Prostate gland (tissue), 2 donors: ENCODE data around the gene SPG7. TPM values are rescaled to one million over a fixed set of nuclear protein-coding genes. Genes with fewer than 3 reads are reported as not detected.
A peak's percentile ranks its signal among the peaks of the same experiment; 100 is the strongest.
"Not testable (repeated sequence)": the region's sequence is repeated elsewhere in the genome, so short reads cannot be mapped to it uniquely, and the experiment has no call there.

Experiments used
- DNase-seq: peaks from one replicate; pipeline ENCODE4 v3.0.0-alpha.2; 2019; ENCODE audit warnings: low spot score
- H3K27ac ChIP-seq, 2 donors: fragments of 200-600 bp; sonication (generic); 2 replicates each; pipeline ENCODE4 v1.5.1; 2017 to 2019
- H3K27me3 ChIP-seq: fragments of 200-600 bp; sonication (generic); replicated peaks from 2 replicates; pipeline ENCODE4 v1.5.1; 2019; ENCODE audit not compliant: insufficient read depth
- H3K36me3 ChIP-seq, 2 donors: fragments of 200-600 bp; sonication (generic); 1 replicate in 1 of 2; 2 replicates in 1 of 2; pipeline versions ENCODE4 v1.5.1 to v1.8.1; 2017 to 2019
- H3K4me1 ChIP-seq: fragments of 200-600 bp; sonication (generic); replicated peaks from 2 replicates; pipeline ENCODE4 v1.5.1; 2019
- H3K4me3 ChIP-seq, 2 donors: fragments of 200-600 bp; sonication (generic); 2 replicates each; pipeline ENCODE4 v1.5.1; 2017 to 2019
- H3K9me3 ChIP-seq: fragments of 200-600 bp; sonication (generic); 2 replicates; pipeline ENCODE4 v1.5.1; 2017
- CTCF ChIP-seq, 4 experiments: fragments of 200-600 bp in 2 of 4; fragments of 450-650 bp in 2 of 4; sonication (generic) in 2 of 4; IDR thresholded peaks; 1 replicate in 3 of 4; 2 replicates in 1 of 4; pipeline ENCODE4 v1.5.1; 2016 to 2019; ENCODE audit warnings: antibody characterized with exemption in 4 of 4, mild to moderate bottlenecking in 2 of 4, moderate library complexity in 2 of 4
- POLR2A ChIP-seq: fragments of 450-650 bp; IDR thresholded peaks from one replicate; pipeline ENCODE4 v1.6.1; 2016; ENCODE audit warnings: antibody characterized with exemption, mild to moderate bottlenecking
- POLR2AphosphoS5 ChIP-seq: sonication (generic); formaldehyde crosslinking; IDR thresholded peaks from one replicate; pipeline ENCODE4 v1.6.1; 2017; ENCODE audit warnings: antibody characterized with exemption
- WGBS: methylation state at CpG from one replicate; pipeline ENCODE4 v1.1.5; 2018; 5-methylcytosine and 5-hydroxymethylcytosine counted together
- intact Hi-C: fragments of 100-400 bp; cut with DNase I; formaldehyde crosslinking; loops from one replicate; pipeline ENCODE4 v1.14.2; 2022
- total RNA-seq, 2 donors: library from RNA; depleted of rRNA; stranded (reverse); fragments of >200 nt; gene quantifications; one replicate each; pipeline ENCODE4 v1.1.0, GENCODE V29; 2016

Gene SPG7
- 100 to 1,000 TPM; 128 to 165 TPM for total RNA-seq

DNA sequence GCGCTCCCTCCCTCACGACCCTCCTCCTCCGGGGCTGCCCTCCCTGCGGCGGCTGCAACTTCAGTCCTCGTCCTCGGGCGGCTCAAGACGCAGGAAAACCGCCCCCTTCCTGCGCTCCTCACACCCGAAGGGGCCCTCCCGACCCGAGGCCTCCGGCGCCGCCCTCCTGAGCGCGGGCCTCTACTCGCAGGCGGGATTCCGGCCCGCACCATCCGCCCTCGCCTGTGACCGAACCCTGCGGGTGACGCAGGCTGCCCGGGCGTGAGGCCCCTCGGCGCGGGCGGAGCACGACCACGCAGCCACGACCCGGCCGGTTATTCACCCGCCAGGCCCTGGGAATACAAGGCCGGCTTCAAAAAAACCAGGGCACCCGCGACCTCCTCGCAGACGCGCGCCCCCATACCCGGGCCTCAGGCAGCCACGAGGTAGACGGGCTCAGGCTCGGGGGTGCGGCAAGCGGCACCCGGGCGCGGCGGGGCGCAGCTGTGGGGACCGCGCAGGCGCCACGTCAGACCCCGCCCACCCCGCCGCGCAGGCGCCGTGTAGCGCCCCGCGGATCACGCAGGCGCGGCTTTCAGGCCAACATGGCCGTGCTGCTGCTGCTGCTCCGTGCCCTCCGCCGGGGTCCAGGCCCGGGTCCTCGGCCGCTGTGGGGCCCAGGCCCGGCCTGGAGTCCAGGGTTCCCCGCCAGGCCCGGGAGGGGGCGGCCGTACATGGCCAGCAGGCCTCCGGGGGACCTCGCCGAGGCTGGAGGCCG is at the start of gene SPG7:
Gene SPG7, plus strand, starts transcription at position 570 of the 757 bp plus-strand sequence. Its CDS starts 15 bp downstream, at position 585.
- H3K27me3 ChIP-seq: no peaks in the 10 kb centered on the region
- intact Hi-C loops: loop anchor here (2.0 to 10.0 kb wide), 4 partner anchors 17 to 263 kb away; partner anchors contain the start of gene ANKRD11
- DNase-seq: peak; percentile 77
- peaks cover 6% of the 10 kb centered on the region for H3K4me1 ChIP-seq
- peak within 1 kb of the TSS; percentile 85 to 98 for H3K4me3 ChIP-seq
- no peaks in the 10 kb centered on the region for H3K9me3 ChIP-seq
- peaks cover 2 to 6% of the 10 kb centered on the region in 2 donors for H3K36me3 ChIP-seq
- WGBS: 1% methylated on average over 43 of the region's 90 CpGs
- H3K27ac ChIP-seq: peak within 1 kb of the TSS; percentile 86 to 88
- peak; percentile 37 for TF ChIP-seq POLR2AphosphoS5
- peak; percentile 95 for TF ChIP-seq POLR2A
- TF ChIP-seq CTCF (IDR thresholded peaks at IDR 0.05): peak in 1 of 4 experiments; percentile 20

- Histone ChIP-seq H3K36me3 (no peaks in the 10 kb centered on the region), H3K9me3 (no peaks in the 10 kb centered on the region), H3K27me3 (no peaks in the 10 kb centered on the region), H3K4me1 (no peaks in the 10 kb centered on the region), H3K4me3 (no peak overlapping the region), H3K27ac (no peak overlapping the region)
- intact Hi-C loops: no loop called here
- DNase-seq: no peak
- 55% methylated on average over 7 of the region's 7 CpGs for WGBS
- TF ChIP-seq CTCF (IDR thresholded peaks at IDR 0.05) (no peak), POLR2AphosphoS5 (no peak), POLR2A (no peak)
Measured at GRCh38 chr16:89458551-89458950, 49.7 kb upstream of the SPG7 start.

- no peak overlapping the region for H3K27ac ChIP-seq
- H3K36me3 ChIP-seq: no peaks in the 10 kb centered on the region
- WGBS: 65% methylated on average over 2 of the region's 2 CpGs
- TF ChIP-seq CTCF (IDR thresholded peaks at IDR 0.05) (no peak), POLR2AphosphoS5 (no peak), POLR2A (no peak)
- no peak for DNase-seq
- no peaks in the 10 kb centered on the region for H3K4me1 ChIP-seq
- no peaks in the 10 kb centered on the region for H3K27me3 ChIP-seq
- no peak overlapping the region for H3K4me3 ChIP-seq
- intact Hi-C loops: no loop called here
- no peaks in the 10 kb centered on the region for H3K9me3 ChIP-seq
Measured at GRCh38 chr16:89458967-89459366, 49.2 kb upstream of the SPG7 start.

GRCh38 chr16:89460556-89460955 is 47.6 kb upstream of the SPG7 start:
- no peak for TF ChIP-seq CTCF (IDR thresholded peaks at IDR 0.05)
- no peak for TF ChIP-seq POLR2AphosphoS5
- TF ChIP-seq POLR2A: no peak
- no peaks in the 10 kb centered on the region for H3K9me3 ChIP-seq
- WGBS: 86% methylated on average over 6 of the region's 6 CpGs
- H3K27ac ChIP-seq: no peak overlapping the region
- intact Hi-C loops: no loop called here
- no peaks in the 10 kb centered on the region for H3K27me3 ChIP-seq
- H3K36me3 ChIP-seq: no peaks in the 10 kb centered on the region
- H3K4me1 ChIP-seq: no peaks in the 10 kb centered on the region
- no peak for DNase-seq
- H3K4me3 ChIP-seq: no peak overlapping the region

- WGBS: 83% methylated on average over 12 of the region's 15 CpGs
- H3K4me3 ChIP-seq, H3K36me3 ChIP-seq, H3K27ac ChIP-seq, H3K4me1 ChIP-seq, H3K27me3 ChIP-seq, H3K9me3 ChIP-seq, intact Hi-C loops, DNase-seq: not testable (repeated sequence)
Measured at GRCh38 chr16:89461890-89462289, 46.3 kb upstream of the SPG7 start.

DNA sequence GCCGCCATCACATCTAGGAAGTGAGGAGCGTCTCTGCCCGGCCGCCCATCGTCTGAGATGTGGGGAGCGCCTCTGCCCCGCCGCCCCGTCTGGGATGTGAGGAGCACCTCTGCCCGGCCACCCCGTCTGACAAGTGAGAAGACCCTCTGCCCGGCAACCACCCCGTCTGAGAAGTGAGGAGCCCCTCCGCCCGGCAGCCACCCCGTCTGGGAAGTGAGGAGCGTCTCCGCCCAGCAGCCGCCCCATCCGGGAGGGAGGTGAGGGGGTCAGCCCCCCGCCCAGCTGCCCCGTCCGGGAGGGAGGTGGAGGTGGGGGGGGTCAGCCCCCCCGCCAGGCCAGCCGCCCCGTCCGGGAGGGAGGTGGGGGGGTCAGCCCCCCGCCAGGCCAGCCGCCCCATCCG is 45.6 kb upstream of the SPG7 start:
- H3K9me3 ChIP-seq, intact Hi-C loops, H3K27ac ChIP-seq, H3K36me3 ChIP-seq, DNase-seq, H3K4me3 ChIP-seq, H3K27me3 ChIP-seq, H3K4me1 ChIP-seq: not testable (repeated sequence)
- 98% methylated on average over 15 of the region's 30 CpGs for WGBS

- intact Hi-C loops, H3K27ac ChIP-seq, H3K4me1 ChIP-seq, H3K4me3 ChIP-seq, H3K36me3 ChIP-seq, H3K9me3 ChIP-seq, H3K27me3 ChIP-seq, DNase-seq: not testable (repeated sequence)
- WGBS: 71% methylated on average over 5 of the region's 5 CpGs
Measured at GRCh38 chr16:89463312-89463711, 44.9 kb upstream of the SPG7 start.
